Memory B cell (primary cell): ENCODE measurements around the gene CEL.
A peak's percentile ranks its signal among the peaks of the same experiment; 100 is the strongest.

Experiments used
- ATAC-seq: fragments of 150-1000 bp; cut with Tn5 transposase; 2 replicates; pipeline ENCODE4 v1.10.0; 2021; ENCODE audit warnings: low read depth, mild to moderate bottlenecking, moderate library complexity
- DNase-seq, 2 donors: peaks; one replicate each; pipeline ENCODE4 v3.0.0; 2022; ENCODE audit warnings: low spot score in 2 of 2
- H3K27ac Mint-ChIP-seq: one replicate; pipeline ENCODE4 v1.8.0; 2022; ENCODE audit warnings: mild to moderate bottlenecking, moderate library complexity, mixed read lengths
- H3K27me3 Mint-ChIP-seq: one replicate; pipeline ENCODE4 v1.8.0; 2022; ENCODE audit warnings: mixed read lengths
- H3K36me3 Mint-ChIP-seq: one replicate; pipeline ENCODE4 v1.8.0; 2022; ENCODE audit warnings: mild to moderate bottlenecking, mixed read lengths
- H3K4me1 Mint-ChIP-seq: one replicate; pipeline ENCODE4 v1.8.0; 2022; ENCODE audit warnings: mixed read lengths
- H3K4me3 Mint-ChIP-seq: one replicate; pipeline ENCODE4 v1.8.0; 2022; ENCODE audit warnings: mild to moderate bottlenecking, moderate library complexity, mixed read lengths
- H3K9me3 Mint-ChIP-seq: one replicate; pipeline ENCODE4 v1.8.0; 2022; ENCODE audit warnings: mixed read lengths

The CEL gene

DNA sequence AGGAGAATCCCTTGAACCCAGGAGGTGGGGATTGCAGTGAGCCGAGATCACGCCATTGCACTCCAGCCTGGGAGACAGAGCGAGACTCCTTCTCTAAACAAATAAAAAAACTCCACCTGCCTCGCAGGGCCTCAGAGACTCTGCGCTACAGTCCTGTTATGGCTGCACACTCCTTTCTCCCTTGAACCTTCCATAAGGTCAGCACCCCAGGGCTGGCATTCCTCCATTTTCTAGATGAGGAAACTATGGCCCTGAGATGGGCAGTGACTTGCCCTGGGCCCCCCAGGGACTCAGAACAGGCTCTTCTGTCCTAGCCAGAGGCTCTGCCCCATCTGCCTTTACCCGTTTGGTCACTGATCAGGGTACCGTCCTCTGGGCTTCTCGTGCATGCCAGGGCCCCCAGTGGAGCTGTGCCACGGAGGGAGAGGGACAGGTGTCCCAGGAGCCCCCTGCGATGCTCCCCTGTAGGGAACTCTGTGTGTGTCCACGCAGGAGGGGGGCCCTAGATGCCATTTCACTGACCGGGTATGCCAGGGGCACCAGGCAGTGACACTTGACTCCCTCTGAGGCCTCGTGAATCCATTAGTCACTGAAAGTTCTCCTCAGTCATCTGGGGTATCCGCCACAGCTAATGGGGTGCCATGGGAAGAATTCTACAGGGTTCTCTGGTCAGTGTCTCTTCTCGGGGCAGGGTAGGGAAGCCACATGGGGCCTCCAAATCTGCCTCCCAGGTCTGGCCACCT is 43.1 kb downstream of the CEL start:
- Mint-ChIP-seq H3K9me3 (no peaks in the 10 kb centered on the region), H3K27ac (peak overlapping the region; percentile 14), H3K27me3 (no peaks in the 10 kb centered on the region), H3K4me1 (no peaks in the 10 kb centered on the region), H3K36me3 (peaks cover 21% of the 10 kb centered on the region), H3K4me3 (no peak overlapping the region)
- ATAC-seq (no peak), DNase-seq (no peak)

DNA sequence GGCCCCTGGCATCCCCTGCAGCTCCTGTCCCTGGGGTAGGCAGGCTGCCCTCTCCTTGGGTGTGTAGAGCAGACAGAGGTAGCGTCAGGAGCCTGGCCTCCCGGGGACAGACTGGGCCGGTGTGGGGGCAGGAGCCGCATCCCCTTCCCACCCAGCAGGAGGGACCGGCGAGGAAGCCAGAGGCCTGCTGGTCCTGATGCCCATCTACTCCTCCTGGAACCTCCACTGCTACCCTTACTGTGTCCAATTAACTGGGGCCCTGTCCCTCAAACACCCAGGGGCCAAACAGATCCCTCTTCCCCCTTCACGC is 43.6 kb downstream of the CEL start:
- peaks cover 24% of the 10 kb centered on the region for H3K36me3 Mint-ChIP-seq
- H3K9me3 Mint-ChIP-seq = no peaks in the 10 kb centered on the region
- H3K4me3 Mint-ChIP-seq = no peak overlapping the region
- peak overlapping the region; percentile 14 for H3K27ac Mint-ChIP-seq
- no peaks in the 10 kb centered on the region for H3K4me1 Mint-ChIP-seq
- H3K27me3 Mint-ChIP-seq = no peaks in the 10 kb centered on the region
- no peak for DNase-seq
- no peak for ATAC-seq

DNA sequence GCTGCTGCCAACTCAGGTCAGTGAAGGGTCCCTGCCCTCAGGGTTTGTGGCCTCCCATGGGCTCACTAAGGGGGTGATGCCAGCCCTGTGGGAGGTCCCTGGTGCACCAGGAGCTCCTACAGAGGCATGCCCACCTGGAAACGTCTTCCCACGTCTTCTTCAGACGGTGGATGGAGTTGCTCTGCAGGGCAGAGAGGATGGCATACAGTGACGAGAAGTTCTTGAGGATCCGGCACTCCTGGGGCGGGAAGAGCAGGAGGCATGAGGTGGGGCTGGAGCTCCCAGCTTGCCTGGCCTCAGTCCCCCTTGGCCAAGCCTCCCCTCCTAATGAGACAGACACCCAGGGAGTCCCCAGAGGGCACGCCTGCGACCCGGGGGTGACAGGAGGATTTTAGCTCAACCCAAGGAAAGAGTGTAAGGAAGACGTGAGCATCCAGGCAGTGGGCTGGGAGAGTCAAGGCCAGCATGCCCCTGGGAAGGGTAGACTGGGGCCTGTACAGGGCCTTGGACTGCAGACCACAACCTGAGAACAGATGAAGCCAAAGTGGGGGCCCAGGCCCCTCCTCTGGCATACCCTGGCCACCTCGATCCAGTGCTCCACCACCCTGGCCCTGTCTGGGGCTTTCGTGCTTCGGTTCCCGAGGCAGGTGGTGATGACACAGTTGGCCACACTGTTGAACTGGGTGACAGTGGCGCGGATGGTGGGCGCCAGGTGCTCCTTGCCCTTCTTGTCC is 44.9 kb downstream of the CEL start:
- Mint-ChIP-seq H3K27me3 (no peaks in the 10 kb centered on the region), H3K9me3 (no peaks in the 10 kb centered on the region), H3K4me1 (no peaks in the 10 kb centered on the region), H3K4me3 (no peak overlapping the region), H3K36me3 (peaks cover 17% of the 10 kb centered on the region), H3K27ac (no peak overlapping the region)
- no peak for DNase-seq
- ATAC-seq = no peak

DNA sequence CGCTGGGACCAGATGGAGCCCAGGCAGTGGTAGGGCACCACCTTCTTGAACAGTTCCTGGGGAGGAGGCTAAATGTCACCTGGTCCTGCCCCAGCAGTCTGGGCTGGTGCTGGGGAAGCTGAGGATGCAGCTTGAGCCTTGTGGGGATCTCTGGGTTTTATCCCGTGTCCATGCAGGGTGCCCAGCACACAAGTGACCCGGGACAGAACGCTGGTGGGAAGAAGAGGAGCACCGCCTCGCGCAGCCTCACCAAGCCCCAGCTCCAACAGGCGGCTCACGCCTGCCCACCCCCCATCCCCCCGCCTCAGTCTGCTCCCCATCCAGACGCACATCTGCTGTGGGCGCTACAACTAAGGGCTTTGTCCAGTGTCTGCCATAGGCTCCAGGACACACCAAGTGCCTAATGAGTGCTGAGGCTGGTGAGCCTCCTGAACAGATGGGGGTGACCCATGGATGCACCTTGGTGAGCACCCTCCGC is 45.5 kb downstream of the CEL start:
- Mint-ChIP-seq H3K36me3 (peaks cover 16% of the 10 kb centered on the region), H3K27me3 (no peaks in the 10 kb centered on the region), H3K9me3 (no peaks in the 10 kb centered on the region), H3K4me1 (peaks cover under 1% of the 10 kb centered on the region), H3K27ac (no peak overlapping the region), H3K4me3 (no peak overlapping the region)
- DNase-seq = no peak
- ATAC-seq = no peak

DNA sequence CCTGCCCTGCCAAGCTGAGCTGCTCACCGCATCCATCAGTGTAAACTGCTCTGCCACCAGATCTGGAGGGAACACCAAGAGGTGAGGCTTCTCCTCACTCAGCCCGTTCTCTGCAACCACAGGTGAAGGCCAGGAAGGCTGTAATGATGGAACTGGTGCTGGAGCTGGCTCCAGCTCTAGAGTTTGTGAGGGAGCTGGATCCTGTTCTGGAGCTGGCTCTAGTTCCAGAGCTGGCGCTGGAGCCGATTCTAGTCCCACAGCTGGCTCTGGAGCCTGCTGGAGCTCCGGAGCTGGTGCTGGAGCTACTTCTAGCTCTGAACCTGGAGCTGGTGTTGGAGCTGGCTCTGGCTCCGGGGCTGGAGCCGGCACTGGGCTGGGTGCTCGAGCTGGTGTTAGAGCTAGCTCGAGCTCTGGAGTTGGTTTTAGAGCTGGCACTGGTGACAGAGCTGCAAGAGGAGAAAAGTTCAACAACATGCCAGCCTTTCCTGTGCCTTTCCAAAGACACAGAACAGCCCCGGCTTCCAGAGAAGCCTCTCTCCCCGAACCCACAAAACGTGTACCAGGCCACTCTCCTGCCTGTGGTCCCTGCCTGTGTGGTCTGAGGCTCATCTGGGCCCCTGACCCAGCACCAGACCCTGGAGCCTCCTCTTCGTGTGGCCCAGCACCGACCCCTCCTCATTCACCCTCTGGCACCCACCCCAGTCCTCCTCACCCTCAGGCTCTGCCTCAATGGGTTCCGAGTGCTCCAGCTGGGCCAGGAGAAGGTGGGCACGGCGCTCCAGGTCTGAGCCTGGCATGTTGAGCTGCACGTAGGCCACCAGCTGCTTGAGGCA is 46.4 kb downstream of the CEL start:
- Mint-ChIP-seq H3K4me1 (peaks cover 8% of the 10 kb centered on the region), H3K27ac (no peak overlapping the region), H3K36me3 (peaks cover 12% of the 10 kb centered on the region), H3K9me3 (no peaks in the 10 kb centered on the region), H3K4me3 (no peak overlapping the region), H3K27me3 (no peaks in the 10 kb centered on the region)
- DNase-seq (no peak), ATAC-seq (no peak)

DNA sequence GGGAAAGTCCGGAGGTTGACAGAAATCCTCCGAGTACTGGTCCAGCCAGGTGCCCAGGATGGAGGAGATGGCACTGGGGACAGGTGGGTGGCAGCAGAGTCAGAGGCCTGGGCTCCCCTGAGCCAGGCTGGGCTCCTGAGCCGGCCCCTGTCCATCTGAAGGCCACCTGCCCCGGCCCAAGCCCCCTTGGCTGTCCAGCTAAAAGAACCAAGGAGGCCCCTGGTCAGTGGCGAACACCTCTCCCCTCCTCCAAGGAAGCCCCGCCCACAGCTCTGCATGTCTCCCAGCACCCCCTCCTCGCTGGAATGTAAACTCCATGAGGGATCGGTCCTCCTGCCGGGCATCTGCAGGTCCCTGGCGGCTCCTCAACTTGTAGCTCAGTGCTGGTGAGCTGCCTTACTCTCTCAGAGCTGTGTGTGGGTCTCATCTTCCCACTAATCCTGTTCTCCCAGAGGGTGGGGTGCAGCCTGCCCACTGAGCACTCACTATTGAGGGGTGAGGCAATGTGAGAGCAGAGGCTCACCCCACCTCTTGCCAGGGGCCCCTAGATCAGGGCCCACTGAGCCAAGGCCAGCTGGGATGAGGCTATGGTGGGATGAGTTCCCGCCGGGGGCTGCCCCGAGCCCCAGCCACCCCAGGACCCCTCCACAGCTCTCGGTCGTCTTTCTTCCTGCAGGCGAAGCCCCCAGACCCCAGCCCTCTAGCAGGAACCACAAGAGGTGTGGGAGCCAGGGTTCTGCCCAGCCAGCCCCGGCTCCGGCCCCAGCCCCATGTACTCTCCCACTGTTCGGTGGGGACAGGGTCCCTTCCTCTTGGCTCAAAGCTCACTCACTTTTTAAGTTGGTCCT is 47.2 kb downstream of the CEL start:
- no peaks in the 10 kb centered on the region for H3K27me3 Mint-ChIP-seq
- no peak overlapping the region for H3K4me3 Mint-ChIP-seq
- no peaks in the 10 kb centered on the region for H3K9me3 Mint-ChIP-seq
- H3K36me3 Mint-ChIP-seq = peaks cover 11% of the 10 kb centered on the region
- DNase-seq = no peak
- H3K4me1 Mint-ChIP-seq = peaks cover 12% of the 10 kb centered on the region
- no peak overlapping the region for H3K27ac Mint-ChIP-seq
- no peak for ATAC-seq

DNA sequence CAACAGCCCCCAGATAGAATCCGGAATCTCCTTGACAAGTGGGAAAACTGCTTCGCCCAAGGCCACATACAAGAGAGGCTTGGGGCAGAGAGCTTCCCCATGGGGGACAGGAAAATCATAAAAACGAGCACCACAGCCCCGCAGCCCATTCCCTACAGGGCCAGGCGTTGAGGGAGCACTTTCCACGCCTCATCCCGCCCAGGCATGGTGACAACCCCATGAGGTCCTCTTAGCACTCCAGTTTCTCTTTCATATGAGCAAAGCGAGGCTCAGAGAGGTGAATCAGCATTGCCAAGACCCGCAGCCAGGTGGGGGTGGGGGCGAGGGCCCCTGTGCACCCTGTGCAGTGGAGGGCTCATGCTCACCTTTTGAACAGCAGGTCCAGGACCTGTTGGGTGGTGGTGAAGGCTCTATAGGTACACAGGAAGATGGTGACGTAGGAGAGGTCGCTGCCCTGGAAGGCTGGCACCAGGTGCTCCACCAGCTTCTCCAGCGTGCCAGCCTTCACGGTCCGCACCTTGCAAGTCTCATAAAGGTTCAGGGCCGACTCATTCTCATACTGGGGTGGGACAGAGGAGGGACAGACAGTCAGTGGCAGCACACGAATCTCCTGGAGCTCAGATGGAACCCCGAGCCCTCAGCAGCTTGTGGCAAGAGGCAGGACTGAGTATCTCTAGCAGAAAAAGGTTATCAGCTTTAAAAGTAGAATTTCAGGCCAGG is 48.3 kb downstream of the CEL start:
- Mint-ChIP-seq H3K27ac (peak overlapping the region; percentile 28), H3K36me3 (peaks cover 11% of the 10 kb centered on the region), H3K27me3 (no peaks in the 10 kb centered on the region), H3K4me3 (no peak overlapping the region), H3K4me1 (peaks cover 19% of the 10 kb centered on the region), H3K9me3 (no peaks in the 10 kb centered on the region)
- DNase-seq (no peak), ATAC-seq (no peak)

DNA sequence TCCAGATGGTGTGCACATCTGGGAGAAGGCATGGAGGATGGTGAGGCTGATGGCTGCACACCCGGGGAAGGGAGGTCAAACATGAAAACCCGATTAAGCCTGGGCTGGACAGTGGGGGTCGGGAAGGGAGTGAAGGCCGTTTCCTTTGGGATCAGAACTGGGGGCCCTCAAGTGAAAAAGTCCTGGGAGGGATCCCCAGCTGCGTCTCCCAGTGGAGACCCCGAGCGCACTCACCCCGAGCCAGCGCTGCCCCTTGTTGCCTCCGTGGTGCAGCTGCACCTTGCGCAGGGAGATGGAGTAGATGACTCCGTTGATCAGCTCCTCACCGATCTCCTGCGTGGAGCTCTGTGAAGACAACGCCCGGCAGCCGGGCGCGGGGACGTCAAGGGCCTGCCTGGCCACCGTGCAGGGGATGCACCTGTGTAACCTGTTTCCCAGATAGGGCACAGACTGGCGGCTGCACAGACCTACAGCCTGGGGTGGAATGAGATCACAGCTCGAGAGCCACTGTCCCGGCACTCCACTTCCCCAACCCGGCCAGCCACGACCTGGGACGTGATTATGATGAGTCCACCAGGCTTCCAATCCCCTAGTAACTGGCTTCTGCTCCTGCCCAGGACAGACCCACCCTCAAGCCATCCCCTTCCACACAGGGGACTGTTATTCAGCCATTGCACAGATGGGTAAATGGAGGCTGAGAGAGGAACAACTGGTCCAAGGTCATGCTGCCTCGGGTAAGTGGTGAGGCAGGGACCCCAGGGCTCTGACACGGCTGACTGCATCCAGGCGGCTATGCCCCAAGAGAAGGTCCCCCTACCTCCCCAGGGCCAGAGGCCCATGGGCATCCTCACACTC is 50.3 kb downstream of the CEL start:
- Mint-ChIP-seq H3K4me3 (no peak overlapping the region), H3K9me3 (no peaks in the 10 kb centered on the region), H3K4me1 (peaks cover 30% of the 10 kb centered on the region), H3K36me3 (peaks cover 6% of the 10 kb centered on the region), H3K27ac (peak overlapping the region; percentile 92), H3K27me3 (no peaks in the 10 kb centered on the region)
- no peak for ATAC-seq
- DNase-seq = no peak

DNA sequence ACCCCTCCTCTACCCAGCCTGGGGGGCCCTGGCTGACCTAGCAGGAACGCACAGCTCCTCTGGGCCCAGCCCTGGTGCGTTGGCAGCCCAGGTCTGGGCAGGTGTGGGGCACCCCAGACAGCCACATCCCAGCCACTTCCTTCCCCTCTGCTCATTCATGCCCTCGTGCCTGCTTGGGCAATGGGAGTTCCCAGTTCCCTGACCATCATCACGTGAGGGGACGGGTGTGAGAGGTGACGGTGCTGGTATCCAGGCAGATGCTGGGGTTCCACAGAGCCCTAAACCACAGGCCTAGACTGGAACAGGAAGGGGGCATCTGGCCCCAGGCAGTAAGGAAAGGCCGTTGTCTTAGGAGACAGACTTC is 50.9 kb downstream of the CEL start:
- Mint-ChIP-seq H3K36me3 (peaks cover 6% of the 10 kb centered on the region), H3K9me3 (no peaks in the 10 kb centered on the region), H3K27me3 (no peaks in the 10 kb centered on the region), H3K27ac (peak overlapping the region; percentile 92), H3K4me3 (peak overlapping the region; percentile 64), H3K4me1 (peaks cover 30% of the 10 kb centered on the region)
- DNase-seq (peak; percentile 68 to 74), ATAC-seq (peak; percentile 84)

DNA sequence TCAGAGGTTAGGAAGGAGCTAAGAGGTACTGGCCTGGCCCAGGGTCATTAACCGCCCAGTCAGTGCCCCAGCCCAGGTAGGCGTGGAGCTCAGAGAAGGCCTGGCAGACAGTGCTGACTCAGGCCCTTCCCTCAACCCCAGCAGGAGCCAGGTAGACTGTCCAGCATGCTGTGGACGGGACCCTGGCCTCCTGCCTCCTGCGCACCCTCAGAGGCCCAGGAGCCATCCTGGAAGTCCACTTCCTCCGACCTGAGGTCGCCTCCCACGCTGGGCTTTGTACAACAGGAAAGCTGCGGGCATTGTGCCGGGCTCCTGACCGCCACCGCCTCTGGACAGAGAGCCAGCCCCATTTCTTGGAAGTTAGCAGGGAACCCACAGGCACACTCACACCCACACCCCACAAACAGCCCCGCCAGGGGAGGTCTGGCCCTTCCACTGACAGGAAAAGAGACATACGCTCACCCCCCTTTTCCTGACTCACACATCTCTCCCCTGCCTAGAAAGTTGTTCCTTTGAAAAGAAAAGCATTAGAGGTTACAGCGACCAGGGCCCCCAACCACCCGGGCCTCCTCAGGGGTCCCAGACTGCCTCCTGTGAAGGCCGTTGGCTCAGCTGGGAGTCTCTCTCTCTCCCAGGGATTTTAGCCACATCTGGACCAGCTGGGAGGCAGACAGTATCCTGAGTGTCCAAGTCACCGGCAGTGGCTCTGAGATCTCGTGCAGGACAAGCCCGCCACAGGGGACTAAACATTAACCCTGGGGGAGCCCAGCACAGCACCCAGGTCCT is 51.6 kb downstream of the CEL start:
- Mint-ChIP-seq H3K9me3 (no peaks in the 10 kb centered on the region), H3K4me1 (peaks cover 30% of the 10 kb centered on the region), H3K27ac (peak overlapping the region; percentile 92), H3K4me3 (peak overlapping the region; percentile 29), H3K27me3 (no peaks in the 10 kb centered on the region), H3K36me3 (peaks cover 6% of the 10 kb centered on the region)
- ATAC-seq (no peak), DNase-seq (no peak)

DNA sequence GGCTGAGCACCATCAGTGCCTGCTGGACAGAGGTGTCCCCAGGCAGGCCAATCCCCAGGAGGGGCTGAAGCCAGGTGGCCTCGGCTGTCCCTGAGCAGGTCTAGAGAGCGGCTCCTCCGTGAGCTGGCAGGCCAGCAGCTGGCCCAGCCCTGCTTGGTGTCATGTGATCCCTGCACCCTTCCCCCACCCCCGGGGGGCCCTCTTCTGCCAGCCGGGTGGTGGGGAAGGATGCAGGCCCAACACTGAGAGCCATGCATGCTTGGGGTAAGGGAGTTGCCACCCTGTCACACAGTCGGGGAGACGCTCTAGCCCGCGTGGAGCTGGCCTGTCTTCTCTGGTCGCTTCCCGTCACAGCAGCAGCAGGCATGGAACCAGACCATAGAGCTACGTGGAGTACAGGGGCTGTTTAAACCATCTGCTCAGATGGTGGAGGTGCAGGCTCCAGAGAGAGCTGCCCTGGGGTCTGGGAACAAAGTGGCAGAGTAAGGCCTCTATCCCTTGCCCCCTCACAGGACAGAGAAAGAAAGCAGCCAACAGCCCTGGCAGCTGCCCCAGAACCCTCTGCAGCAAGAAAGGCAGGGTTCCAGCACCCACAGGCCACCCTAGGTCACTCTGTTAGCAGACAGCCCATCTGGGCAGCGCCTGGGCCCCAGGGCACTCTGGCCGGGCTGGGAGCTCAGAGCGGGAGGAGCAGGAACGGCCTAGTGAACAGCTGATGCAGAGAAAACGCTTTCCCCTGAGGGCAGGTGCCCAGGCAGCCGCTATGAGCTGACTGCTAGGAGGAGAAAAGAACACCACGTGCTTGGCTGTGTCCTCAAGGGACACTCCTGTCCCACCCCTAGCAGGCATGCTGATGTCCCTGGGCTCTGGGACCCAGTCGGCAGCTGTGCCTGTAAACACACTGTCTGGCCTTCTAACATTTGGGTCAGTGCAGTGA is 52.4 kb downstream of the CEL start:
- ATAC-seq (no peak), DNase-seq (no peak)
- H3K4me3 Mint-ChIP-seq = no peak overlapping the region

More for the DNA sequence above, 52.4 kb downstream of the CEL start:
- Mint-ChIP-seq H3K9me3 (no peaks in the 10 kb centered on the region), H3K27me3 (no peaks in the 10 kb centered on the region), H3K4me1 (peaks cover 33% of the 10 kb centered on the region), H3K36me3 (peaks cover 6% of the 10 kb centered on the region), H3K27ac (peak overlapping the region; percentile 92)
